ENCODE data around the gene SPECC1. TPM values are rescaled to one million over a fixed set of nuclear protein-coding genes. Genes with fewer than 3 reads are reported as not detected.

Gene SPECC1
- total and polyA plus RNA-seq, 9 of the 15 experiments (the other 6 are each of a cell fraction or from before 2014, with no cell fraction given), result 2.4 to 19.6 (median 14.7) TPM

DNA sequence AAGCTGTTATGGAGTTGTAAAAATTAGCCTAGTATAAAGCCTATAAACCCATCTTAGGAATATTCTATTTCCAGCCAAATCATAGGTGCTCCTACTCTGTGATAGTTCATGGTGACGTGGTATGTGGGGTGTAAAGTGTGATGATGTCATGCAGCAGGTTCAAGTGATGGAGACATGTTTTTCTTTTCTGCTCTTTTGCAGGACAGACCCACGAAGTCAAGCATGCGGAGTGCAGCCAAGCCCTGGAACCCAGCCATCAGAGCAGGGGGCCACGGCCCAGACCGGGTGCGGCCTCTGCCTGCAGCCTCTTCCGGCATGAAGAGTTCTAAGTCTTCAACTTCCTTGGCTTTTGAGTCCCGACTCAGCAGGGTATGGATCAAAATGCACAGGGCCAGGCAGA is 87.3 kb downstream of the SPECC1 start:
- no TSS peak for BruUV-seq (replicated peaks)
- Histone ChIP-seq H3K4me3 (no peak overlapping the region), H3K9me3 (replicated peaks; ENCODE audit: control insufficient read depth, insufficient read depth, low read depth, low read length) (no peaks in the 10 kb centered on the region), H2AFZ (ENCODE audit: low read depth, low read length) (no peak overlapping the region), H3K36me3 (ENCODE audit: control insufficient read depth, insufficient read depth, low read length) (no peaks in the 10 kb centered on the region), H3K9me1 (ENCODE audit: control insufficient read depth, insufficient read depth, low read length) (no peaks in the 10 kb centered on the region), H3K4me1 (replicated peaks in 1 of 2; ENCODE audit: control insufficient read depth in 2 of 2, insufficient read depth in 2 of 2, low read length in 2 of 2) (no peaks in the 10 kb centered on the region; a peak in 1 of 5 replicates), H4K20me1 (replicated peaks; ENCODE audit: control insufficient read depth, insufficient read depth, low read length) (no peaks in the 10 kb centered on the region), H3K79me2 (ENCODE audit: control insufficient read depth, insufficient read depth, low read length) (no peaks in the 10 kb centered on the region), H3K4me2 (ENCODE audit: insufficient read depth, low read length) (no peak overlapping the region), H3K27me3 (ENCODE audit: control insufficient read depth in 2 of 2, insufficient read depth in 2 of 2, low read length in 2 of 2) (no peaks in the 10 kb centered on the region), H3K9ac (ENCODE audit: insufficient read depth in 1 of 2, low read depth in 2 of 2, low read length in 2 of 2) (no peak overlapping the region), H3K27ac (ENCODE audit: extremely low read depth, low read depth, low read length) (no peak overlapping the region)
- no peak for ATAC-seq
- WGBS (ENCODE audit: insufficient coverage, low coverage, missing lambda C conversion rate), result 75% methylated on average over 7 of the region's 8 CpGs
- in situ Hi-C loops (cut with MboI) (no loop called here), intact Hi-C loops (cut with micrococcal nuclease) (loop anchor here (10.0 kb wide), 1 partner anchor 82 kb away; no protein-coding TSS in a partner anchor)
- POLR2A ChIA-PET, result no interaction called here
- FAIRE-seq, result no peak
- TF ChIP-seq, protein P1, sequence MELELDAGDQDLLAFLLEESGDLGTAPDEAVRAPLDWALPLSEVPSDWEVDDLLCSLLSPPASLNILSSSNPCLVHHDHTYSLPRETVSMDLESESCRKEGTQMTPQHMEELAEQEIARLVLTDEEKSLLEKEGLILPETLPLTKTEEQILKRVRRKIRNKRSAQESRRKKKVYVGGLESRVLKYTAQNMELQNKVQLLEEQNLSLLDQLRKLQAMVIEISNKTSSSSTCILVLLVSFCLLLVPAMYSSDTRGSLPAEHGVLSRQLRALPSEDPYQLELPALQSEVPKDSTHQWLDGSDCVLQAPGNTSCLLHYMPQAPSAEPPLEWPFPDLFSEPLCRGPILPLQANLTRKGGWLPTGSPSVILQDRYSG (tag; conservative IDR thresholded peaks at IDR 0.05; ENCODE audit: low read depth), result no peak
- TF ChIP-seq, protein P2, sequence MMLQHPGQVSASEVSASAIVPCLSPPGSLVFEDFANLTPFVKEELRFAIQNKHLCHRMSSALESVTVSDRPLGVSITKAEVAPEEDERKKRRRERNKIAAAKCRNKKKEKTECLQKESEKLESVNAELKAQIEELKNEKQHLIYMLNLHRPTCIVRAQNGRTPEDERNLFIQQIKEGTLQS (IDR thresholded peaks at IDR 0.05), result no peak
- TF ChIP-seq, protein P2 (CRISPR knock-in tag; conservative IDR thresholded peaks at IDR 0.05), result no peak
- TF ChIP-seq MCM7 (IDR thresholded peaks at IDR 0.05) (no peak), SIX5 (IDR thresholded peaks at IDR 0.05; ENCODE audit: borderline replicate concordance in 1 of 2, insufficient read depth in 1 of 2, low read depth in 1 of 2, low read length in 2 of 2) (no peak), MTA1 (IDR thresholded peaks at IDR 0.05; ENCODE audit: borderline replicate concordance) (no peak), GTF2A2 (tag; IDR thresholded peaks at IDR 0.05) (no peak)
- CTCF ChIA-PET (ENCODE audit: low intra/inter-chr PET ratio), result no interaction called here
- no peak for DNase-seq (ENCODE audit: extremely low read depth in 1 of 4, low spot score in 3 of 4)
